Small intestine (tissue), 7 donors: Measurements from ENCODE around the gene BAZ1B. TPM values are rescaled to one million over a fixed set of nuclear protein-coding genes. Genes with fewer than 3 reads are reported as not detected.
"Not testable (repeated sequence)": the region's sequence is repeated elsewhere in the genome, so short reads cannot be mapped to it uniquely, and the experiment has no call there.

Experiments used
- DNase-seq, 2 donors: peaks; one replicate each; pipeline versions ENCODE4 v3.0.0 to v3.0.0-alpha.2; 2013
- FAIRE-seq: peaks from 2 replicates; lab custom pipeline; 2012; peaks lifted over from hg19 to GRCh38; lab: Jason Lieb, UNC
- H3K27ac ChIP-seq, 3 donors: one replicate each; pipeline ENCODE4 v1.5.1; 2013; ENCODE audit warnings: low read length in 2 of 3, mild to moderate bottlenecking in 2 of 3, control low read depth in 1 of 3, inconsistent platforms in 1 of 3, low read depth in 1 of 3, moderate library complexity in 1 of 3
- H3K27me3 ChIP-seq, 3 donors: one replicate each; pipeline ENCODE4 v1.6.1; 2013; ENCODE audit warnings: low read length in 3 of 3, inconsistent platforms in 1 of 3; ENCODE audit not compliant: control insufficient read depth in 3 of 3, insufficient read depth in 3 of 3
- H3K36me3 ChIP-seq, 3 donors: one replicate each; pipeline ENCODE4 v1.6.1; 2013; ENCODE audit warnings: low read length in 3 of 3, inconsistent platforms in 1 of 3, low read depth in 1 of 3, mild to moderate bottlenecking in 1 of 3, moderate library complexity in 1 of 3; ENCODE audit not compliant: control insufficient read depth in 3 of 3, insufficient read depth in 2 of 3
- H3K4me1 ChIP-seq, 3 donors: one replicate each; pipeline ENCODE4 v1.6.1; 2013; ENCODE audit warnings: low read length in 2 of 3, inconsistent platforms in 1 of 3, low read depth in 1 of 3, mild to moderate bottlenecking in 1 of 3, moderate library complexity in 1 of 3; ENCODE audit not compliant: control insufficient read depth in 3 of 3, insufficient read depth in 2 of 3
- H3K4me3 ChIP-seq, 3 donors: one replicate each; pipeline ENCODE4 v1.5.1; 2013; ENCODE audit warnings: low read length in 3 of 3, control low read depth in 1 of 3, inconsistent platforms in 1 of 3, low read depth in 1 of 3, mild to moderate bottlenecking in 1 of 3, moderate library complexity in 1 of 3
- H3K9me3 ChIP-seq, 2 donors: one replicate each; pipeline ENCODE4 v1.6.1; 2013; ENCODE audit warnings: low read depth in 1 of 2, low read length in 1 of 2; ENCODE audit not compliant: control insufficient read depth in 2 of 2, insufficient read depth in 1 of 2
- WGBS, 3 donors: extraction: QIAGEN DNeasy Blood & Tissue Kit; methylation state at CpG; one replicate each; pipeline ENCODE4 v1.1.7; 2013; 5-methylcytosine and 5-hydroxymethylcytosine counted together
- polyA plus RNA-seq, 4 donors: library from polyadenylated mRNA; stranded (reverse) in 3 of 4; unstranded in 1 of 4; fragments of 200-250 nt in 3 of 4; fragments of 120-200 nt in 1 of 4; gene quantifications; one replicate each; pipeline versions ENCODE4 v1.2.1 to v1.2.3, GENCODE V29; 2013
- donor health status: healthy with polysubstance abuse.
- donor health status: control.
- donor health status: control.
- donor health status: Bipolar disorder and iron deficiency.
- donor health status: healthy.

The BAZ1B gene
- polyA plus RNA-seq, 4 donors, result 15.7 to 34.4 (median 23.2) TPM

DNA sequence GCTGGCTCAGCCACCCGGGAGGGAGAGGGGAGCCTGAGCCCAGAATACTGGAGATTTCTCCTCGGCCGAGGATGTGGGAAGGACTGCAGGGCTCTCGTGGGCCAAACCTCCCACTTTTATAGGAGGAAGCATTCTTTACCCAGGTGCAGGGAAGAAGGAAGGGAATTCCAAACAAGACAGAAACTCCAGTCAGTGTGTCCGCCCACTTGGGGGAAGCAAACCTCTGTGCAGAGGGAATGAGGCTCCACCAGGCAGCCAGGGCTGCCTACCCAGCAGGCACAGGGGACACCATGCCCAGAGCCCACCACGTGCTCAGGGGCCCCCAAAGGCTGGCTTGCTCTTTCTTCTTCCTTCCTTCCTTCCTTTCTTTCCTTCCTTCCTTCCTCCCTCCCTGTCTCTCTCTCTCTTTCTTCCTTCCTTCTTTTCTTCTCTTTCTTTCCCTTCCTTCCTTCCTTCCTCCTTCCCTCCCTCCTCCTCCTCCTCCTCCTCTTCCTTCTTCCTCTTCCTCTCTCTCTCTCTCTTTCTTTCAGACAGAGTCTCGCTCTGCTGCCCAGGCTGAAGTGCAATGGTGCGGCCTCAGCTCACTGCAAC lies 103.9 kb downstream of the BAZ1B start:
- Histone ChIP-seq H3K4me1 (no peaks in the 10 kb centered on the region), H3K36me3 (no peaks in the 10 kb centered on the region), H3K4me3 (no peak overlapping the region), H3K27me3 (no peaks in the 10 kb centered on the region), H3K27ac (no peak overlapping the region), H3K9me3 (no peaks in the 10 kb centered on the region)
- DNase-seq (no peak), FAIRE-seq (no peak)
- WGBS, 3 donors, result 74 to 75% (median 75%) methylated on average over 8 of the region's 8 CpGs

DNA sequence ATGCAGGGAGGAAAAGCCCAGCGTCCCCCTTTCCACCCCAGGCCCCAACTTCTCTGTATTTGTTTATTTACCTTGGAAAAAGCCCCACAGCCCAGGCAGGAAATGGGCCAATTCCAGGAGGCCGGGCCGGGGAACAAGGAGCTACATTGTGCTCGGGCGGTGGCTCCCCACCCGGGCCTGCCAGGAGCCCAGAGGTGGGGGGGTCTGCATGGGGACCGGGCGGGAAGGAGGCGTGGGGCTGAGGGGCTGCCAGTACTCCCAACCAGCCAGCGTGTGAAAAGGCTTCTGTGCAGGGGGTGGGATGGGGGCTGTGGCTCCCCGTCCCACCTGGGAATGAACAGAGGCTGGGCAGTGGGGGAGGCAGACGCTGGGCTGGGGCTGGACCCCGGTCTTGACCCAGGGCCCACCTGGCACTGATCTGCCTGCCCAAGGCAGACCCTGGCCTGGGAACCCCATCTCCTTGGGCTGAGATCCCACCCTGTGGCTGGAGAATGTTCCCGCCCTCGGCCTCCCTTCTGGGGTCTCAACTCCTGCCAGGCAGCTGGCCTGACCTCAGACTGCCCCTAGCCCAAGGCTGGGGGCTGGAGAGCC lies 111.5 kb downstream of the BAZ1B start:
- H3K9me3 ChIP-seq, H3K27me3 ChIP-seq, FAIRE-seq, H3K27ac ChIP-seq, H3K4me1 ChIP-seq, H3K36me3 ChIP-seq, H3K4me3 ChIP-seq: not testable (repeated sequence)
- WGBS, 3 donors, result 14 to 39% (median 36%) methylated on average over 12 to 15 of the region's 15 CpGs
- DNase-seq, result peak in 1 of 2 donors; percentile 42

DNA sequence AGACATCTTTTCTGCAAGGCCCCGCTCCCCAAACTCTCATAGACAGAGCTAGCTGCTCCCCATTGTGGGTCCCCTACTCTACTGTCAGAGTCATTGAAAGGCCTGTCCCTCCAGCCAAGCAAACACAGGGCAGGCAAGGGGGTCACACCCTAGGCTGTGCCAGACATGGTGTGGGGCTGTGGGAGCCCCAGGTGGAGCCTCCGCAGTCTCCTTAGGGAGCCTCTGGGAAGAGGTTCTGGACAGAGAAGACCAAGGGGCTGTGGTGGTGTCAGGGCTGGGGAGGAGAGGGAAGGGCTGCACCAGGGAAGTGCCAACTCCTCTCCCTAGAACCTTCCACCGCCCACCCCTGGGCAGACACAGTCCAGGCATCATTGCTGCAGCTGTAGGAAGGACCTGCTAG lies 117.2 kb downstream of the BAZ1B start:
- not testable (repeated sequence) for DNase-seq, H3K4me3 ChIP-seq, H3K9me3 ChIP-seq, H3K4me1 ChIP-seq, H3K27me3 ChIP-seq, H3K36me3 ChIP-seq, FAIRE-seq, H3K27ac ChIP-seq
- WGBS, 3 donors, result 93 to 97% (median 96%) methylated on average over 2 to 3 of the region's 3 CpGs

DNA sequence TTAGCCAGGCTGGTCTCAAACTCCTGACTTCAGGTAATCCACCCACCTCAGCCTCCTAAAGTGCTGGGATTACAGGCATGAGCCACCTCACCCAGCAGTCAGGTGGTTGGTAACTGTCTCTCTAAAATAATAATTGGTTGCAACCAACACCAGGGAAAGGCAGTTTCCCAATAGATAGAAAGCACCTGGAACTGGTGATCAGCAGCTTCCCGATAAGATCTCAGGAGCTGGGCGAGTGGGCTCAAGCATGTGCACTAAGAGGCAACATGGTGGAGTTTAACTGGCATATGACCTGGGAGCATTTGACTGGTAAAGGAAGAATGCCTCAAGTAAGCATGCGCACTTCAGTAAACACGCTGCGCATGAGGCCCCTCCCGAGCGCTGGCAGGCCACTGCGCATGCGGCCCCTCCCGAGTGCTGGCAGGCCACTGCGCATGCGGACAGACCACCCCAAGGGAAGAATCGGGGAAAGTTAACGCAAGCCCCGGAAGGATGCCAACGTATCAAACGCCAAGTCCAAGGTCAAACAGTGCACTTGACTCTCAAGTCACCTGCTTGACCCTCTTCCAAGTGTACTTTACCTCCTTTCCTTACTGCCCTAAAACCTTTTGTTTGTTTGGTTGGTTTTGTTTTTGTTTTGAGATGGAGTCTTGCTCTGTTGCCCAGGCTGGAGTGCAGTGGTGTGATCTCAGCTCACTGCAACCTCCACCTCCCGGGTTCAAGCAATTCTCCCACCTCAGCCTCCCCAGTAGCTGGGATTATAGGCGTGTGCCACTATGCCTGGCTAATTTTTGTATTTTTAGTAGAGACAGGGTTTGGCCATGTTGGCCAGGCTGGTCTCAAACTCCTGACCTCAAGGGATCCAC lies 122.7 kb downstream of the BAZ1B start:
- H3K27me3 ChIP-seq, FAIRE-seq, H3K9me3 ChIP-seq, H3K36me3 ChIP-seq, H3K4me1 ChIP-seq, H3K27ac ChIP-seq: not testable (repeated sequence)
- peak; percentile 57 to 80 for DNase-seq
- WGBS, 3 donors, result 38 to 49% (median 40%) methylated on average over 19 of the region's 19 CpGs
- H3K4me3 ChIP-seq, result peak overlapping the region in 1 of 3 donors; percentile 17

DNA sequence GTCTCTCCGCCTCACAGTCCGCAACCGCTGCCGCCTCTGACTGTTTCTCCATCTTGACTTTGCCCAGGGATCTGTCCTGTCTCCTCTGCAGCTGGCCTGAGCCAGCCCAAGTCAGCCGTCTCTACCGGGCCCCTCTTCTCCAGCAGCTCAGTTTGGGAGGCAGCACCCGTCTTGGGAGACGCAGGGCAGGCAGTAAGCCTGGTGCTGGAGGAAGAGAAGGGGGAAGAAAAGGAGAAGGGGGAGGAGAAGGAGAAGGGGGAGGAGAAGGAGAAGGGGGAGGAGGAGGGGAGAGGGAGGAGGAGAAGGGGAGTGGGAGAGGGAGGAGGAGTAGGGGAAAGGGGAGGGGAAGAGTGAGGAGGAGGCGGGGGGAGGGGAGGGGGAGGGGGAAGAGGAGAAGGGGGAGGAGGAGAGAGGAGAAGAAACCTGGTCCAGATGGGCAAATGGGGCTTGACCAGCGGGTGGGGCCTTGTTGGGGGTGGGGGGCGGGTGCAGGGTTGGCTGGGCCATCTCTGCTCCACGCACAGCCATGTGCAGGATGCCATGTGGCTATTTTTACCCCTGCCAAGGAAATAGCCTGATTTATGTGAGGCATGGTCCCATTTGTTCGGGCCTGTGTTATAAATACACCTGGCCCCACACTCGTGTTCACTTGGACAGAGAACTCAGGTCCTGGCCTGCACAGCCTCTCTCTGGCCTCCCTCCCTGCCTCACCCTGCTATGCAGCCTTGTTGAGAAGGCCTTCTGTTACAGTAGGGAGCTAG lies 124.4 kb downstream of the BAZ1B start:
- no peak for DNase-seq
- no peak for FAIRE-seq
- H3K27me3 ChIP-seq, result peaks cover 0 to 6% (median 0%) of the 10 kb centered on the region in 3 donors
- no peaks in the 10 kb centered on the region for H3K36me3 ChIP-seq
- 42 to 70% (median 69%) methylated on average over 11 to 14 of the region's 14 CpGs for WGBS, 3 donors
- H3K4me3 ChIP-seq, result peak overlapping the region in 1 of 3 donors; percentile 22
- H3K27ac ChIP-seq, result no peak overlapping the region
- H3K9me3 ChIP-seq, result no peaks in the 10 kb centered on the region
- no peaks in the 10 kb centered on the region for H3K4me1 ChIP-seq

DNA sequence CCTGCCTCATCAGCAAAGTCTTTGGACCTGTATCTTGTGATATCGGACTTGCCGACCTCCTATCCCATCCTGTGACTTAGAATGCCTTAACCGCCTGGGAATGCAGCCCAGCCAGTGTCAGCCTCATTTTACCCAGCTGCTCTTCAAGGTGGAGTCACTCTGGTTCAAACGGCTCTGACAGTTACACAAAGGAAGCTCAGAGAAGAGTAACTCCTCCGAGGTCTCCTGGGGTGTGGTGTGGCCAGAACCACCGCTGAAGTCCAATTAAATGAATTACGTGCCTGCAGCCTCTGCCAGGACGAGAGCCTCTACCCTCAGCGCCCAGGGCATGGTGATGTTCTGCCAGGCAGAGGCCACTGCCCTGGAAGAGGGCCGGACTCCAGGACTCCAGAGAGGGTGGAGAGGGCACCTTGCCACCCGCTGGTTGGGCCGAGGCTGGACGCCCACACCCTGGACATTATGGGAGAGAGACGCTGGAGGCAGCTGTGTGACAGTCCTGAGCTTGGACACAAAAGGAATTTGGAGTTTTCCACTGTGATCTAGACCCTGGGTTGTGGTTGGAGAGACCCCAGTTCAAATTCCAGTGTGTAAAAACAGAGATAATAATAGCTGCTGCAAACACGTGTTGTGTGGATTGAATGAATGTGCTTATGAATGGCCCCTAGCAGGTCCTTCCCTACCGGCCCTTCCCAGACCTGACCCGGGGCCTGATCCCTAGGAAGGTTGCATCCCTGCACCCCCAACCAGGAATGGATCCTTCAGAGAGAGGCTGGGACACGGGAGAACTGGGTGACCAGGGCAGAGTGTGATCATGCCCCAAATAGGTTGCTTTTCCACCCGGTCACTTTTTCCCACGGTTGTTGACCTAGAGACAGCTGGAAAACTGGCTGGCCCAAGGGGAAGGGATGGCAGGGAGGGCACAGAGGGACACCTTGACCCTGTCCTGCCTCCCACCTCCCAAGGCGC lies 126.3 kb downstream of the BAZ1B start:
- 72 to 79% (median 74%) methylated on average over 21 of the region's 21 CpGs for WGBS, 3 donors
- Histone ChIP-seq H3K36me3 (no peaks in the 10 kb centered on the region), H3K4me1 (no peaks in the 10 kb centered on the region), H3K4me3 (no peak overlapping the region), H3K9me3 (peaks cover 0 to 9% of the 10 kb centered on the region in 2 donors), H3K27ac (no peak overlapping the region), H3K27me3 (peaks cover 0 to 6% (median 0%) of the 10 kb centered on the region in 3 donors)
- no peak for FAIRE-seq
- DNase-seq, result no peak

DNA sequence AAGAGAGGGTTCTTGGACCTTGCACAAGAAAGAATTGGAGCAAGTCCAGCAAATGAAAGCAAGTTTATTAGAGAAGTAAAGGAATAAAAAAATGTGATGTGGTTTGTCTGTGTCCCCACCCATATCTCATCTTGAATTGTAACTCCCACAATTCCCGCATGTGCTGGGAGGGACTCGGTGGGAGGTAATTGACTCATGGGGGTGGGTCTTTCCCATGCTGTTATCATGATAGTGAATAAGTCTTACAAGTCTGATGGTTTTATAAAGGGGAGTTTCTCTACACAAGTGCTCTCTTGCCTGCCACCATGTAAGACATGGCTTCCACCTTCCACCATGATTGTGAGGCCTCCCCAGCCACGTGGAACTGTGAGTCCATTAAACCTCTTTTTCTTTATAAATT lies 127.7 kb downstream of the BAZ1B start:
- 36 to 67% (median 52%) methylated on average over 3 of the region's 3 CpGs for WGBS, 3 donors
- no peak overlapping the region for H3K27ac ChIP-seq
- FAIRE-seq (no peak), DNase-seq (no peak)
- peaks cover 0 to 6% (median 0%) of the 10 kb centered on the region in 3 donors for H3K27me3 ChIP-seq
- no peaks in the 10 kb centered on the region for H3K4me1 ChIP-seq
- peaks cover 0 to 11% of the 10 kb centered on the region in 2 donors for H3K9me3 ChIP-seq
- no peaks in the 10 kb centered on the region for H3K36me3 ChIP-seq
- no peak overlapping the region for H3K4me3 ChIP-seq
